Fibroblast of the conjunctiva (primary cell): ENCODE results near the gene LRRC72.
"Not testable (repeated sequence)": the region's sequence is repeated elsewhere in the genome, so short reads cannot be mapped to it uniquely, and the experiment has no call there.

Experiments
- DNase-seq: peaks from one replicate; pipeline ENCODE4 v3.0.0-alpha.2; 2010; ENCODE audit warnings: low read depth

LRRC72 gene

GRCh38 chr7:16581286-16581685, 54.7 kb downstream of the LRRC72 start:
- DNase-seq: no peak

- DNase-seq: no peak
These were observed 57.2 kb downstream of the LRRC72 start for GRCh38 chr7:16583834-16584233.

- DNase-seq: no peak
These were observed 58.9 kb downstream of the LRRC72 start for GRCh38 chr7:16585540-16585939.

- no peak for DNase-seq
These were observed 59.7 kb downstream of the LRRC72 start for GRCh38 chr7:16586081-16586874.

- DNase-seq: no peak
These were observed 60.5 kb downstream of the LRRC72 start for GRCh38 chr7:16587129-16587528.

- DNase-seq: no peak
These were observed 61.2 kb downstream of the LRRC72 start for GRCh38 chr7:16587790-16588189.

- no peak for DNase-seq
These were observed 63.3 kb downstream of the LRRC72 start for GRCh38 chr7:16589881-16590280.

GRCh38 chr7:16590424-16590823, 63.8 kb downstream of the LRRC72 start:
- DNase-seq: no peak

GRCh38 chr7:16592395-16592794, 65.8 kb downstream of the LRRC72 start:
- no peak for DNase-seq

GRCh38 chr7:16594061-16594460, 67.4 kb downstream of the LRRC72 start:
- DNase-seq: no peak

GRCh38 chr7:16594676-16595075, 68.1 kb downstream of the LRRC72 start:
- no peak for DNase-seq

- not testable (repeated sequence) for DNase-seq
These were observed 69.0 kb downstream of the LRRC72 start for GRCh38 chr7:16595596-16595995.

- no peak for DNase-seq
These were observed 71.4 kb downstream of the LRRC72 start for GRCh38 chr7:16598015-16598414.

- no peak for DNase-seq
These were observed 73.2 kb downstream of the LRRC72 start for GRCh38 chr7:16599860-16600259.

GRCh38 chr7:16603633-16604032, 77.0 kb downstream of the LRRC72 start:
- DNase-seq: no peak

- DNase-seq: peak; percentile 10
These were observed 77.4 kb downstream of the LRRC72 start for GRCh38 chr7:16604054-16604453.

GRCh38 chr7:16606704-16607103, 80.1 kb downstream of the LRRC72 start:
- no peak for DNase-seq

- DNase-seq: no peak
These were observed 83.3 kb downstream of the LRRC72 start for GRCh38 chr7:16609842-16610450.

- no peak for DNase-seq
These were observed 85.1 kb downstream of the LRRC72 start for GRCh38 chr7:16611711-16612110.

- no peak for DNase-seq
These were observed 88.6 kb downstream of the LRRC72 start for GRCh38 chr7:16615228-16615627.

- DNase-seq: no peak
These were observed 89.5 kb downstream of the LRRC72 start for GRCh38 chr7:16616122-16616521.

GRCh38 chr7:16616542-16616941, 89.9 kb downstream of the LRRC72 start:
- no peak for DNase-seq

- no peak for DNase-seq
These were observed 93.4 kb downstream of the LRRC72 start for GRCh38 chr7:16619979-16620408.

- DNase-seq: no peak
These were observed 99.8 kb downstream of the LRRC72 start for GRCh38 chr7:16626388-16626787.
